Measurements from ENCODE around the gene SCYGR6.

SCYGR6 gene

DNA sequence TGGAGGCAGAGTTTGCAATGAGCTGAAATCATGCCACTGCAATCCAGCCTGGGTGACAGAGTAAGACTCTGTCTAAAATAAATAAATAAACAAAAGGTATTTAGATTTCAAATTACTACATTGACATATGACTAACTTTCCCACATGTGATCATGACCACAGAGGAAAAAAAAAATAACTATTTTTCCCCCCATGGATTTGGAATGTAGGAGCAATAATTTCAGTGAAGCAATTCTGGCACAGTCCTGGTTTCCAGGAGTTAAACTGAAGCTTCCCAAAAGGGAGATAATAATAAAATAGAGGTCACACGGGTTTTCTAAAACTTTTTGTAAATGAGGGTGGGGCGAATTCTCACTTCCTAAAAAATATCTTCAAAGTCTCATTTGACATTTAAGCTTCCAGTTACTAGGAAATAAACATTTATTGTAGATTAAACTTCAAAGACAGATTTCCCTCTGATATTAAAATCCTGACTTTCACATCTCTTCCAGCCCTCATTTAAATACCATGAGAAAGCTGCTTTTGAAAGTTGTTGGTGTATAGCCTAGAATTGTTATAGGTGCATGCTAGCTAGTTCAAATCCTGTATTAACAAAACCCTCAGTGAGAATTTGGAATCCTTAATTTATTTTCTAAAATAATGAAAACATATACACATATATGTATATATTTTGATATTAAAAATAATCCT, 27.4 kb downstream of the SCYGR6 start:
- no peaks in the 10 kb centered on the region for H3K9me3 Mint-ChIP-seq
- H3K4me3 Mint-ChIP-seq: no peak overlapping the region
- H3K4me1 Mint-ChIP-seq (ENCODE audit: low read depth): no peaks in the 10 kb centered on the region
- intact Hi-C loops (cut with micrococcal nuclease): no loop called here
- no peak overlapping the region for H3K27ac Mint-ChIP-seq
- peaks cover 14% of the 10 kb centered on the region for H3K27me3 Mint-ChIP-seq
- no peaks in the 10 kb centered on the region for H3K36me3 Mint-ChIP-seq (ENCODE audit: low read depth)

DNA sequence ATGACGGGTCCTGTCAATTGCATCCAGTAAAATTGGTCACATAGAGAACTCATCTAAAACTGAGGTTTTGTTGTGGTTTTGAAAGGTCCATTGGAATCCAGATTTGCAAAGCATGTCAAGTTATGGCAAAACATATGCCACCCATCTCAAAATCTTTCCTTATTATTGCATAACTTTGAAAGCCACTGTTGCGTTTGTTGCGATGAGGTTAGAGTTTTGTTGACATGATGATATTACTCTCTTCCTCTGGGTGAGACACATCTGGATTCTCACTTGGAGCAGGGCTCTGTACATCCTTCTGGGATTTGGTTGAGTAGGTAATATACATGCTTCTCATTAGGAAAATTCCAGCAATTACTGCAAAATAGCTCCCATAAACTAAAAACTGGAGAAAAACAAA, 37.4 kb downstream of the SCYGR6 start:
- no peak overlapping the region for H3K4me3 Mint-ChIP-seq
- H3K4me1 Mint-ChIP-seq (ENCODE audit: low read depth): no peaks in the 10 kb centered on the region
- no peaks in the 10 kb centered on the region for H3K9me3 Mint-ChIP-seq
- H3K27me3 Mint-ChIP-seq: peaks cover 13% of the 10 kb centered on the region
- no peak overlapping the region for H3K27ac Mint-ChIP-seq
- H3K36me3 Mint-ChIP-seq (ENCODE audit: low read depth): no peaks in the 10 kb centered on the region
- intact Hi-C loops (cut with micrococcal nuclease): no loop called here

DNA sequence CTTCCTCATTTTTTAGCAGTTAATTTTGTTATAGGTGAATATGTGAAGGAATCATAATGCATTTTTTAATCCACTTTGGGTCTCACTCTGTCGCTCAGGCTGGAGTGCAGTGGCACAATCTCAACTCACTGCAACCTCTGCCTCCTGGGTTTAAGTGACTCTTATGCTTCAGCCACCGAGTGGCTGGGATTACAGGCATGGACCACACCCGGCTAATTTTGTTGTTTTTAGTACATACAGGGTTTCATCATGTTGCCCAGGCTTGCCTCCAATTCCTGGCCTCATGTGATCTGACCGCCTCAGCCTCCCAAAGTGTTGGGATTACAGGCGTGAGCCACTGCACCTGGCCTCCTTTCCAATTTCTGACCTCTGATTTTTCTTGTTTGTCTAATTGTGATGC, 40.3 kb downstream of the SCYGR6 start:
- Mint-ChIP-seq H3K4me3 (no peak overlapping the region), H3K9me3 (no peaks in the 10 kb centered on the region), H3K27ac (no peak overlapping the region), H3K4me1 (ENCODE audit: low read depth) (no peaks in the 10 kb centered on the region), H3K27me3 (peaks cover 6% of the 10 kb centered on the region), H3K36me3 (ENCODE audit: low read depth) (no peaks in the 10 kb centered on the region)
- intact Hi-C loops (cut with micrococcal nuclease): no loop called here

DNA sequence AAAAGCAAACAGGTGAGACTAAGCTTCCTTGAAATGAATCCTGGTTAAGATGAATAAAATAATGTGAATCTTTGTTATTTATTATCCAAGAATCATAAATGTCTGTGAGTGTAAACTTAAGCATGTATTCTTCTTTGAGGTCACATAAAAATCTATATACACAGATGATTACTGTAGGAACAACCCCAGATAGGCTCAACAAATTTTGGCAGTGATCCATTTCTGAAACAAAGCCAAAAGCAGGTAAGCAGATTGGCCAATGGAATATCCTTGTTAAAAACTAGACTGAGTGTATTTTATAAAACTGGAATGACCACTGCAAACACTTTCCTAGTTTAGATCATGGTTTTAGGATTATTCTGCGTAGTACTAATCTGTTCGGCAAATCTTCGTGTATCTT, 46.6 kb downstream of the SCYGR6 start:
- Mint-ChIP-seq H3K4me1 (ENCODE audit: low read depth) (no peaks in the 10 kb centered on the region), H3K27ac (no peak overlapping the region), H3K27me3 (peaks cover 3% of the 10 kb centered on the region), H3K36me3 (ENCODE audit: low read depth) (no peaks in the 10 kb centered on the region), H3K4me3 (no peak overlapping the region), H3K9me3 (no peaks in the 10 kb centered on the region)
- intact Hi-C loops (cut with micrococcal nuclease): no loop called here

DNA sequence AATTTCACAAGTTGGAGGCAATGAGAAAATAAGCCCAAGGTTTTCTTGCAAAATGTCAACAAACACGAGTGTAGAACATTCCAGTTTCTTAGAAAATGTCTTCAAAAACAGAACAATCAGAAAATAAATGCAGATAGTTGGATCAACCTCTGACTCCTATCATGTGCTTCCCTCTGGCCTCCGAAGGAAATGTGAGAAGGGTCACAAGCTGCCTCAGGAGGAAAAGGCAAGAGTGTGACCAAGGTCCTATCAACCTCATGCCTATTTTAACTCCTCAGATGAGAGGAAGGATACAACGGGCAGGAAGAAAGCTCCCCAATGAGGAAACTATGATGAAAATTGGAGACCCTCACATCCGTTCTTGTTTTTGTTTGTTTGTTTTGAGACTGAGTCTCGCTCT, 50.1 kb downstream of the SCYGR6 start:
- H3K9me3 Mint-ChIP-seq: no peaks in the 10 kb centered on the region

More for the DNA sequence above, 50.1 kb downstream of the SCYGR6 start:
- no peaks in the 10 kb centered on the region for H3K27me3 Mint-ChIP-seq
- H3K27ac Mint-ChIP-seq: no peak overlapping the region
- H3K4me1 Mint-ChIP-seq (ENCODE audit: low read depth): no peaks in the 10 kb centered on the region
- intact Hi-C loops (cut with micrococcal nuclease): no loop called here
- no peak overlapping the region for H3K4me3 Mint-ChIP-seq
- H3K36me3 Mint-ChIP-seq (ENCODE audit: low read depth): no peaks in the 10 kb centered on the region

All from dendritic cell treated with granulocyte-macrophage colony-stimulating factor and Interleukin-4, amounts not matched to agents 40 ng/mL and 50 ng/mL, for 4 days (primary cell).